Measurements from ENCODE around the gene GRAMD4. TPM values are rescaled to one million over a fixed set of nuclear protein-coding genes. Genes with fewer than 3 reads are reported as not detected.

Gene GRAMD4
- total RNA-seq, 4 donors from 2014 or later, result 146 to 981 (median 258) TPM

DNA sequence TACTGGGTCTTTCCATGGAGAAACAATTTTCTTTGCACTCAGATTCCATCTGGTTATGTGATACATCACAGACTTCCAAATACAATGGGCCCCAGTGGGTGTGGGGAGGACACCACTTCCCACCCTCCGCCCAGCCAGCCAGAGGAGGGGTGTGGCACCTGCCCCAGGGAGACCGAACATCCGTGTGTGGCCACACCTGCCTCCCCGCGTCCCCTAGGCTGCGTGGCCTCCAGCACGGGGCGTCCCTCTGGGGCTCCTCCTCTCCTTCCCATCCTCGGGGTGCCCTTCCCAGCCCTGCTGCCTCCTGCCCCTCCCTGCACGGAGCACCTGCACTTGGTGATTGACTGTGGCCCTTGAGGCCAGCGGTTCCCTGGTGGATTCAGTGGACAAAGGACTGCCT, 68.8 kb downstream of the GRAMD4 start:
- H3K4me1 ChIP-seq, result peaks cover 22 to 48% (median 29%) of the 10 kb centered on the region in 4 donors
- no peaks in the 10 kb centered on the region for H3K27me3 ChIP-seq
- TF ChIP-seq POLR2AphosphoS5 (IDR thresholded peaks at IDR 0.05) (no peak), EP300 (IDR thresholded peaks at IDR 0.05; ENCODE audit: low read depth) (no peak), POLR2A (IDR thresholded peaks at IDR 0.05) (no peak)
- TF ChIP-seq, protein P1, sequence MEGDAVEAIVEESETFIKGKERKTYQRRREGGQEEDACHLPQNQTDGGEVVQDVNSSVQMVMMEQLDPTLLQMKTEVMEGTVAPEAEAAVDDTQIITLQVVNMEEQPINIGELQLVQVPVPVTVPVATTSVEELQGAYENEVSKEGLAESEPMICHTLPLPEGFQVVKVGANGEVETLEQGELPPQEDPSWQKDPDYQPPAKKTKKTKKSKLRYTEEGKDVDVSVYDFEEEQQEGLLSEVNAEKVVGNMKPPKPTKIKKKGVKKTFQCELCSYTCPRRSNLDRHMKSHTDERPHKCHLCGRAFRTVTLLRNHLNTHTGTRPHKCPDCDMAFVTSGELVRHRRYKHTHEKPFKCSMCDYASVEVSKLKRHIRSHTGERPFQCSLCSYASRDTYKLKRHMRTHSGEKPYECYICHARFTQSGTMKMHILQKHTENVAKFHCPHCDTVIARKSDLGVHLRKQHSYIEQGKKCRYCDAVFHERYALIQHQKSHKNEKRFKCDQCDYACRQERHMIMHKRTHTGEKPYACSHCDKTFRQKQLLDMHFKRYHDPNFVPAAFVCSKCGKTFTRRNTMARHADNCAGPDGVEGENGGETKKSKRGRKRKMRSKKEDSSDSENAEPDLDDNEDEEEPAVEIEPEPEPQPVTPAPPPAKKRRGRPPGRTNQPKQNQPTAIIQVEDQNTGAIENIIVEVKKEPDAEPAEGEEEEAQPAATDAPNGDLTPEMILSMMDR (IDR thresholded peaks at IDR 0.05), result no peak
- no peak overlapping the region for H3K4me3 ChIP-seq
- H3K9me3 ChIP-seq, result no peaks in the 10 kb centered on the region
- 65% methylated on average over 11 of the region's 11 CpGs; no CpG with 5 or more reads in 1 of the 2 donors for WGBS, 2 donors (ENCODE audit: low coverage in 1 of 2)
- in situ Hi-C loops (cut with MboI; ENCODE audit: low pct_ligation_motif_present in 1 of 4, low pct_unique_long_range_greater_than_20kb in 1 of 4, low sequenced_read_pairs in 3 of 4) (no loop called here), intact Hi-C loops (cut with DNase I; ENCODE audit: low total_unique reads) (no loop called here)
- H3K36me3 ChIP-seq, result peaks cover 0 to 24% (median 6%) of the 10 kb centered on the region in 4 donors
- DNase-seq, result peak; percentile 77
- H3K27ac ChIP-seq, result peak overlapping the region; percentile 16 to 67 (median 39)

DNA sequence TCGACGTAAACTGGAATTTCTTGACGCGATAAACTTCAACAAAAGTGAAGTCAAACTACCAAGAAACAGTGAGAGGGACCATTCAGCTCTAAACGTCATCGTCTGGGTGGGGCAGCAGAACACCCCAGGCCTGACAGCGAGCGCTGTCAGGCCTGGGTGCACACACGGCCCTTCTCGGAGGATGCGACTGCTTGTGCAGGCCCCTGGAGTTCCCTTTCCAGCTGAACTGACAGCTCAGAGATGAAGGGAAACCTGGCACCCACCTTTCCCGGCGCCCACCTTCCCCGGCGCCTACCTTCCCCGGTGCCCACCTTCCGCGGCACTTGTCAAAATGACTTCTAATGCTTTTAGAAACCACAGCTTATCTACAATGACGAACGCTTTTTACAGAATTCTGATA, 70.0 kb downstream of the GRAMD4 start:
- TF ChIP-seq EP300 (IDR thresholded peaks at IDR 0.05; ENCODE audit: low read depth), result no peak
- no peak for TF ChIP-seq POLR2A (IDR thresholded peaks at IDR 0.05)
- TF ChIP-seq POLR2AphosphoS5 (IDR thresholded peaks at IDR 0.05), result no peak
- TF ChIP-seq, protein P1 (IDR thresholded peaks at IDR 0.05), result no peak
- in situ Hi-C loops (cut with MboI; ENCODE audit: low pct_ligation_motif_present in 1 of 4, low pct_unique_long_range_greater_than_20kb in 1 of 4, low sequenced_read_pairs in 3 of 4) (no loop called here), intact Hi-C loops (cut with DNase I; ENCODE audit: low total_unique reads) (no loop called here)
- Histone ChIP-seq H3K9me3 (no peaks in the 10 kb centered on the region), H3K27ac (no peak overlapping the region), H3K36me3 (peaks cover 0 to 33% (median 11%) of the 10 kb centered on the region in 4 donors), H3K4me3 (no peak overlapping the region), H3K4me1 (peaks cover 10 to 36% (median 17%) of the 10 kb centered on the region in 4 donors), H3K27me3 (no peaks in the 10 kb centered on the region)
- no peak for DNase-seq
- WGBS, 2 donors (ENCODE audit: low coverage in 1 of 2), result 95 to 100% methylated on average over 2 to 20 of the region's 20 CpGs

DNA sequence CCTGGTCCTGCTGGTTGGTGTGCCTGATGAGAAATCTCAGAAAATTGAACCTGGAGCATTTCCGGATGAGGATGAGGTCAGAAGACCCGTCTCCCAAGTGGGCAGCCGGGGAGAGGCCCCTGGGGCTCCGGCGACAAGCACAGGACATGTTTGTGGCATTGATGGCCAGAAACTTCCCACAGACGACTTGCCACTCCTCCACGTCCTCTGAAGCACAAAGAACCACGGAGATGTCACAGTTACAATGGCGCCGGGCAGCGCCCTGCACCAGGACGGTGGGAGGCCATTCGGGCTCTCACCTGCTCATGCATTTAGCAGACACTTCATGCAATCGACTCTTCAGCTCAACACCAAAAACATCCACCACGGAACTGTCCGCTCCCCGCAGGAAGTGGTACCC, 71.4 kb downstream of the GRAMD4 start:
- no peak for TF ChIP-seq POLR2AphosphoS5 (IDR thresholded peaks at IDR 0.05)
- no peak for TF ChIP-seq EP300 (IDR thresholded peaks at IDR 0.05; ENCODE audit: low read depth)
- TF ChIP-seq, protein P1 (IDR thresholded peaks at IDR 0.05), result no peak
- TF ChIP-seq POLR2A (IDR thresholded peaks at IDR 0.05), result no peak
- peaks cover 0 to 47% (median 13%) of the 10 kb centered on the region in 4 donors for H3K36me3 ChIP-seq
- no peak overlapping the region for H3K27ac ChIP-seq
- WGBS, 2 donors (ENCODE audit: low coverage in 1 of 2), result 95 to 97% methylated on average over 11 to 17 of the region's 17 CpGs
- no peaks in the 10 kb centered on the region for H3K9me3 ChIP-seq
- intact Hi-C loops (cut with DNase I; ENCODE audit: low total_unique reads) (no loop called here), in situ Hi-C loops (cut with MboI; ENCODE audit: low pct_ligation_motif_present in 1 of 4, low pct_unique_long_range_greater_than_20kb in 1 of 4, low sequenced_read_pairs in 3 of 4) (no loop called here)
- H3K4me3 ChIP-seq, result no peak overlapping the region
- no peak for DNase-seq
- no peaks in the 10 kb centered on the region for H3K27me3 ChIP-seq
- peaks cover 1 to 22% (median 5%) of the 10 kb centered on the region in 4 donors for H3K4me1 ChIP-seq

DNA sequence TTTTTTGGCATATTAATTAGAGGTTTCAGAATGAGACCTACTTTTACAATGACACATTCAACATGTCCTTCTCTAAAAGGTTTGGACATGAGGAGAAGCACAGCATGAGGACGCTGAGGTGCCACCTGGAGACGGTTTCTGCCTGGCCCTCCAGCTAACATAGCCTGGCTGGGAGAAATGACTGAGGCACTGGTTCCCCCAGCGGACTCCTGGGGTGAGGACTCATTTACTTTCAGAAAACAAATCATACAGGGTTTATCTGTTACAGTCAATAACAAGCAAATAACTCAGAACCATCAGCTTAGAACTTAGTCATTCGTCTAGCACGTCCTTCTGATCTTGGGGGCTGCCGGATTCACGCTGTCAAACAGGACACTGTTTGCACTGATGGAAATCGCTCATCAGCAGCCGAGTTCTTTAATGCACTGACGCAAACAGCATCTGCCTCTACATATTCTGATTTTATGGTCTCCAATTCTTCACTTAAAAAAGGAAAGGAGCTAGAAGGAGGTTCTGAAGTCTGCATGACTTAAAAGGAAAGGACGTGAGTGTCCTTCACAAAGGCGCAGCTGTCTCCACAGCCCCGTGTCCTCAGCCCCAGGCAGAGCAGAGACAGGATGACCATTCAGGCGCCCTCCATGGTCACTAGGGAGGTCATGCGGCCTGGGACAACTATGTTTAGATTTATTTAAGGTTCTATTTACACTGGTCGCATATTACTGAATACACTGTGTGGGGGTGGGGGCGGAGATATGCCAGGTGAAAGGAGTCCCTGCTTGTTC, 73.6 kb downstream of the GRAMD4 start:
- Histone ChIP-seq H3K4me1 (peaks cover 0 to 10% (median 2%) of the 10 kb centered on the region in 4 donors), H3K27ac (no peak overlapping the region), H3K36me3 (peaks cover 0 to 69% (median 22%) of the 10 kb centered on the region in 4 donors), H3K4me3 (no peak overlapping the region), H3K9me3 (no peaks in the 10 kb centered on the region), H3K27me3 (no peaks in the 10 kb centered on the region)
- TF ChIP-seq, protein P1 (IDR thresholded peaks at IDR 0.05), result no peak
- TF ChIP-seq POLR2AphosphoS5 (IDR thresholded peaks at IDR 0.05) (no peak), EP300 (IDR thresholded peaks at IDR 0.05; ENCODE audit: low read depth) (no peak), POLR2A (IDR thresholded peaks at IDR 0.05) (no peak)
- 83 to 100% methylated on average over 5 to 17 of the region's 17 CpGs for WGBS, 2 donors (ENCODE audit: low coverage in 1 of 2)
- intact Hi-C loops (cut with DNase I; ENCODE audit: low total_unique reads), result no loop called here
- no peak for DNase-seq
- in situ Hi-C loops (cut with MboI; ENCODE audit: low pct_ligation_motif_present in 1 of 4, low pct_unique_long_range_greater_than_20kb in 1 of 4, low sequenced_read_pairs in 3 of 4), result no loop called here

Measured in transverse colon (tissue), 4 donors.